Tongue (tissue), 2 donors: ENCODE data around the gene CTDSP1. TPM values are rescaled to one million over a fixed set of nuclear protein-coding genes. Genes with fewer than 3 reads are reported as not detected.

Experiments used
- small RNA-seq: library from RNA; depleted of rRNA; stranded (forward); fragments of <200 nt; gene quantifications from one replicate; pipeline ENCODE3, GENCODE V24; 2014; ENCODE audit warnings: low replicate concordance
- total RNA-seq: library from RNA; depleted of rRNA; stranded (reverse); fragments of >200 nt; gene quantifications from one replicate; pipeline ENCODE4 v1.2.3, GENCODE V29; 2014

The CTDSP1 gene
- total RNA-seq, 1 donor from 2014 or later: 77.8 TPM

Small RNAs within 50 kb of the gene (small RNA-seq; reads per million reads assigned to genes)
- 3,774 reads per million, percentile 99 among the genes with 10 or more reads in this experiment for gene MIR26B

Other genes starting within 250 kb of the CTDSP1 start
- gene CXCR1, start 232.9 kb upstream of the CTDSP1 start, total RNA-seq: 0.31 TPM
- gene ARPC2, start 182.7 kb upstream of the CTDSP1 start, total RNA-seq: 213 TPM
- gene GPBAR1, start 138.9 kb upstream of the CTDSP1 start, total RNA-seq: 0.92 TPM
- 203 TPM for gene AAMP, start 129.7 kb upstream of the CTDSP1 start, total RNA-seq
- gene PNKD, start 129.3 kb upstream of the CTDSP1 start, total RNA-seq: 32.9 TPM
- 152 TPM for gene TMBIM1, start 107.4 kb upstream of the CTDSP1 start, total RNA-seq
- gene CATIP, start 43.0 kb upstream of the CTDSP1 start, total RNA-seq: not detected
- 6.8 TPM for gene SLC11A1, start 17.6 kb upstream of the CTDSP1 start, total RNA-seq
- not detected for gene VIL1, start 19.3 kb downstream of the CTDSP1 start, total RNA-seq
- gene USP37, start 168.5 kb downstream of the CTDSP1 start, total RNA-seq: 30.8 TPM
- gene CNOT9, start 169.0 kb downstream of the CTDSP1 start, total RNA-seq: 38.2 TPM
- 31.0 TPM for gene PLCD4, start 208.0 kb downstream of the CTDSP1 start, total RNA-seq